Nephron progenitor cell (in vitro differentiated cells): Measurements from ENCODE around the gene SLC23A1.
A peak's percentile ranks its signal among the peaks of the same experiment; 100 is the strongest.

ENCODE experiments used
- DNase-seq: peaks from one replicate; pipeline ENCODE4 v3.0.0; 2021
- H3K27ac Mint-ChIP-seq: 2 replicates; pipeline ENCODE4 v1.8.0; 2021; ENCODE audit warnings: mild to moderate bottlenecking, moderate library complexity, mixed read lengths
- H3K27me3 Mint-ChIP-seq: 2 replicates; pipeline ENCODE4 v1.8.0; 2021; ENCODE audit warnings: mild to moderate bottlenecking, low read depth, mixed read lengths; ENCODE audit not compliant: poor library complexity
- H3K36me3 Mint-ChIP-seq: 2 replicates; pipeline ENCODE4 v1.8.0; 2021; ENCODE audit warnings: low read depth, mixed read lengths
- H3K4me1 Mint-ChIP-seq: 2 replicates; pipeline ENCODE4 v1.8.0; 2021; ENCODE audit warnings: mixed read lengths
- H3K4me3 Mint-ChIP-seq: 2 replicates; pipeline ENCODE4 v1.8.0; 2021; ENCODE audit warnings: mild to moderate bottlenecking, moderate library complexity, mixed read lengths
- H3K9me3 Mint-ChIP-seq: 2 replicates; pipeline ENCODE4 v1.8.0; 2021; ENCODE audit warnings: mild to moderate bottlenecking, moderate library complexity, mixed read lengths
- CTCF ChIP-seq: fragments of 200-600 bp; sonication (generic); IDR thresholded peaks from 2 replicates; pipeline ENCODE4 v1.5.0; 2021; ENCODE audit warnings: antibody characterized with exemption

Gene SLC23A1

DNA sequence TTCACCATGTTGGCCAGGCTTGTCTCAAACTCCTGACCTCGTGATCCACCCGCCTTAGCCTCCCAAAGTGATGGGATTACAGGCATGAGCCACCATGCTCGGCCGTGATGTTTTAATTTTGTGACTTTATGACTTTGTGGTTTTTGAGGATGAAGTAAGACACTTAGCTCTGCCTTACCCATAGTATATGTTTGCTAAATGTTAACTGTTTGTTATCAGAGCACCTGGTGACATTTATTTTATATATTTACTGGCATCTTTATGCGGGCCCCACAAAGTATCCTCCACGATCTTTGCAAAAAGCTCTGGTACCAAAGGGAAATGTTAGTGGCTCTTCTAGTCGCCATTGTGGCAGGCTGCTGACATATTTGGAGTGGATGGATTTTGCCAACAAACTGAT, 6.7 kb downstream of the SLC23A1 start:
- H3K4me1 Mint-ChIP-seq = peaks cover 17% of the 10 kb centered on the region
- H3K4me3 Mint-ChIP-seq = no peak overlapping the region
- H3K27me3 Mint-ChIP-seq = no peaks in the 10 kb centered on the region
- no peaks in the 10 kb centered on the region for H3K9me3 Mint-ChIP-seq
- H3K36me3 Mint-ChIP-seq = peaks cover 42% of the 10 kb centered on the region
- TF ChIP-seq CTCF = no peak
- no peak for DNase-seq
- H3K27ac Mint-ChIP-seq = no peak overlapping the region

DNA sequence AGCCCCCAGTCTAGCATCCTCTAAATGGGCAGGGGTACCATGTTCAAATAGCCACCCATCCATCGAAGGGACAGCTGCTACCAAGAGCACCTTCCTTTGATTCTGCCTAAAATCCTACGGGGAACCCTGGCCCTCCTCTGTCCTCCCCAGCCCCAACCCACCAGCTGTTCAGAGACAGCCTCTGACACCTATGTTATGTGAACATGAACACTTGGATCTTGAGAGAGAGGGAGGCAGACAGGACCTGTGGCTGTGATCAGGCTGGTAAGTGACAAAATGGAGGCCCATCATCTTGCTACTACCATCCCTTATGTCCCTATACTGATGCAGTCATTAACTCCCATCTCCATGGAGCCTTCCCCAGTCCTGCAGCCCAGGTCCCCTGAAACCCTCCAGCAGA, 8.2 kb downstream of the SLC23A1 start:
- H3K36me3 Mint-ChIP-seq = peaks cover 48% of the 10 kb centered on the region
- H3K4me1 Mint-ChIP-seq = peaks cover 7% of the 10 kb centered on the region
- no peak for TF ChIP-seq CTCF
- H3K9me3 Mint-ChIP-seq = no peaks in the 10 kb centered on the region
- H3K27me3 Mint-ChIP-seq = no peaks in the 10 kb centered on the region
- H3K4me3 Mint-ChIP-seq = no peak overlapping the region
- no peak for DNase-seq
- no peak overlapping the region for H3K27ac Mint-ChIP-seq

DNA sequence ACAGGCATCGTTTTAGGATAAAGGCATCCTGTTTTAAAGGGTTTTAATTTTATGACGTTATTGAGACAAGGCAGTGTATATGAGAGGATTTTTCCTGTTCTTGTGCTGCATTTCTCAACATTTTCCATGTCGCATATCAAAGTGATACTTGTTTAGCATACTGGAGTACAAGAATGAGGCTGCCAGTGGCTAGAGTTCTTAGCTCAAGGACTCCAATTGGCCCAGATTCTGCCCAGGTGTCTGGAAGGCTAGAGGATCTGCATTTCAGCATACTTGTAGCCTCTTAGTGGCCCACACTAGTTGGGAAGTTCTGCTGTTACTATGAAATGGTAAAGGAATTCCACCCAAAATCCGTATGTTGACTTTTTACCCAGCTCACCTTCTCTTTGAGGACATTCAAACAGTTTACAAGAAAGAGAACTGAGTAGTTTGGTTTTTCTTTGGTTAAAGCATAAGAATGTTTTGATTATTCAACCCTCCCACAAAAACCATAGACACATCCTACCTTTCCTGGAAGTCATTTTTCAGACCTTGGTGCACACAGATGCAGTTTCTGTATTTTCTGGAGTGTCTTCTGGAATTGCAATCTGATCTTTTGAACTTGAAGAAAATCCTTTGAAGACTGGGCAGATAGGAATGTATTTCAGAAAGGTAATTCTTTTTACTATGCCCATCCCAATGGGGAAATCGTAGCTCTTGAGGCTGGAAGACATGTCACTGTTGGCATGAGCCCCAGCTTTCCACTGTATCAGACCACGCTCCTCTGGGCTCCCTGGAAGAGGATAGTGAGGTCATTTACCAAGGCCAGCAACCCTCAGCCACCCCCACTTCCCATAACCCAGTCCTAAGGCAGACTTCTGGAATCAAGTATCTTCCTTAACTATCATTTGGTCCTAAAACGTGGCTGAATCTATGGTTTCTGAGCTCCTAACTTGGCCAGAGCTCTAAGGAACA, 11.3 kb downstream of the SLC23A1 start:
- no peak for DNase-seq
- H3K4me3 Mint-ChIP-seq = no peak overlapping the region

DNA sequence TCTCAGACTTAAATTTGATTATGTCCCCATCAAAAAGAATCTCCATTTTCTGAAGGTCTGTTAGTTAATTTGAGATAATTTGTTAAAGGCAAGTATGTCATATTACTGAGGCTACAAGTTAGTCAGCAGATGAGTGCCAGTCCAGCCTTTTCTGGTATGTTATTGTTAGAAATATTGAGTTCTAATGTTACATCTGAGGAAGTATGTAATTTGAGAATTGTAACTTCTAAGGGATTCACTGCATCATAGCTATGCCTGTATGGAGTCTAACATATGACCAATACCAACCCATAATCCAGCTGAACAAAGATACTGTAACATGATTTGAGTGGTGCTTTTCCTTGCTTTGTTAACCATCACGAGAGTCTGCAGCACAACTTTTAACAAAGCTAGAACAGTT, 13.9 kb downstream of the SLC23A1 start:
- no peaks in the 10 kb centered on the region for H3K27me3 Mint-ChIP-seq
- H3K36me3 Mint-ChIP-seq = peaks cover 76% of the 10 kb centered on the region
- TF ChIP-seq CTCF = no peak
- DNase-seq = no peak
- H3K27ac Mint-ChIP-seq = no peak overlapping the region
- H3K9me3 Mint-ChIP-seq = no peaks in the 10 kb centered on the region
- H3K4me3 Mint-ChIP-seq = no peak overlapping the region
- no peaks in the 10 kb centered on the region for H3K4me1 Mint-ChIP-seq

More for the DNA sequence above, 11.3 kb downstream of the SLC23A1 start:
- H3K9me3 Mint-ChIP-seq = no peaks in the 10 kb centered on the region
- no peak for TF ChIP-seq CTCF
- peaks cover 61% of the 10 kb centered on the region for H3K36me3 Mint-ChIP-seq
- H3K4me1 Mint-ChIP-seq = no peaks in the 10 kb centered on the region
- no peaks in the 10 kb centered on the region for H3K27me3 Mint-ChIP-seq
- H3K27ac Mint-ChIP-seq = peak overlapping the region; percentile 80

GRCh38 chr5:139368613-139369012, 14.5 kb downstream of the SLC23A1 start:
- no peak for TF ChIP-seq CTCF
- no peak overlapping the region for H3K27ac Mint-ChIP-seq
- DNase-seq = no peak
- H3K4me3 Mint-ChIP-seq = no peak overlapping the region
- H3K9me3 Mint-ChIP-seq = no peaks in the 10 kb centered on the region
- H3K27me3 Mint-ChIP-seq = no peaks in the 10 kb centered on the region
- H3K4me1 Mint-ChIP-seq = no peaks in the 10 kb centered on the region
- peaks cover 77% of the 10 kb centered on the region for H3K36me3 Mint-ChIP-seq

DNA sequence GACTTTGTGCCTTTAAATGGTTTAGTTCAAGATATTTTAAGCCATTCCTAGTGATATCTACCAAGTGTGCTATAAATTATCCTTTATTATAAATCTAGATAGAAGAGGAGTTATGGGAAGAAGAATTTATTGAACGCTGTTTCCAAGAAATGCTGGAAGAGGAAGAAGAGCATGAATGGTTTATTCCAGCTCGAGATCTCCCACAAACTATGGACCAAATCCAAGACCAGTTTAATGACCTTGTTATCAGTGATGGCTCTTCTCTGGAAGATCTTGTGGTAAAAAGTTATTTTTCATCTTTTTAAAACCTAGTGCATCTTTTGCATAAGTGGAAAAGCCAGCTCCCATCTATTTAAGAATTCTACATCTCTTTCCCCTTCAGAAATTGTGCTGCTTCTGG, 18.6 kb downstream of the SLC23A1 start:
- Mint-ChIP-seq H3K9me3 (no peaks in the 10 kb centered on the region), H3K36me3 (peaks cover 80% of the 10 kb centered on the region), H3K4me3 (no peak overlapping the region), H3K4me1 (no peaks in the 10 kb centered on the region), H3K27ac (no peak overlapping the region), H3K27me3 (no peaks in the 10 kb centered on the region)
- no peak for TF ChIP-seq CTCF
- no peak for DNase-seq
